GM13977 (cell line): ENCODE measurements around the gene APBB2.

Source experiments
- DNase-seq: peaks from one replicate; pipeline ENCODE4 v3.0.0; 2012; ENCODE audit warnings: low spot score
- CTCF ChIP-seq: IDR thresholded peaks from 2 replicates; pipeline ENCODE4 v1.5.1; 2012; ENCODE audit warnings: mild to moderate bottlenecking, control low read depth; ENCODE audit not compliant: insufficient read depth; ENCODE audit errors: extremely low read depth, missing control alignments
- in situ Hi-C: fragments of 300-500 bp; cut with MboI; formaldehyde crosslinking; loops from one replicate; pipeline ENCODE4 v1.12.0; 2022; ENCODE audit warnings: low sequenced_read_pairs, low pct_unique_long_range_greater_than_20kb, mixed read lengths, inconsistent platforms; ENCODE audit not compliant: unreplicated experiment

Gene APBB2

DNA sequence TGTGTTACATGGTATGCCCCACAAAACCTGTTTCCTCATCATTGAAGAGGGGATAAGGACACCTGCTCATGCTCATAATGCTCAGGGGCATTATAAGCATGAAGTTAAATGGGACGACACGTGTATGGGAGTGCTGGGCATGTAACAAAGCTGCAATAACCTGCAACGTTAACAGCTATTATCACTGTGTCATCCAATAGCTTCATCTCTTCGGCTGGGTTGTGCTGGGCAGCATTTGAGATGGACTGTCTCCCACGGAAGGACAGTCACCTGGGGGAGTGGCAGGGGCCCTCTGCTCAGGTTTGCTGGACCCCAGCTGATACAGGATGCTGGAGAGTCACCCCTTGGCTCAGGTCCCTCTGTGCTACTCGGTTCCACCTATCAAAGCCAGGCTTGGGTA lies 370.1 kb downstream of the APBB2 start:
- DNase-seq: no peak
- in situ Hi-C loops: no loop called here
- TF ChIP-seq CTCF: no peak

GRCh38 chr4:40843696-40844095 lies 370.6 kb downstream of the APBB2 start:
- DNase-seq: peak; percentile 42
- in situ Hi-C loops: no loop called here
- TF ChIP-seq CTCF: peak; percentile 68

DNA sequence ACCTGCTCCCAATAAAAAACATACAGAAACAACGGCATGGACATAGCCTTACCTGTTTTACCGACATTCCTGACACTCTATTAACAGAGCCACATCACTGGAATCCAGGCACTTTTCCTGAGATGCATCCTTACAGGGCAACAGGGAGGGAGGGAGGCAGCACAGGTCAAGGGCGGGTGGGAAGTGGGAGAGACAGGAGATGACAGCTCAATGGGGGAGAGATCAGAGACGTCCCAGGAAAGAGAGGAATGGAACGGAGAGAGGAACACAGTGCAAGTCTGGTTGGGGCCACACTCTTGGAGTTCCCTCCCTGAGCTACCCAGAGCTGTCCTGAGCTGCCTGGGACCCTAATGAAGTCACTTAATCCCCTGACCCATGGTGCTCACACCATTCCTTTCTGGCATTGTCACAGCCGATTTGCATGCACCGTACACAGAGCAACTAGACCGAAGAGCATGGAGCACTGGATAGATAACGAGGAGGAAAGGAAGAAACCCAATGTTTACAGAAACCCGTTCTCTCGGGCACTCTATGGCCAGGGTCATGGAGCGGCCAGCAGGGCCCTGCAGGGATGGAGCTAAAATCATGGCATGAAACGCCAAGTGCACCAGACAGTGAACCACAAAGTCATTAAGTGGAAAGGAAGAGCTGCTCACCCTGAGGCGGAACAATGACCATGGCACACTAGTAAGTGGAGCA lies 371.5 kb downstream of the APBB2 start:
- no peak for DNase-seq
- TF ChIP-seq CTCF: no peak
- in situ Hi-C loops: no loop called here

GRCh38 chr4:40842318-40842717 lies 372.0 kb downstream of the APBB2 start:
- no peak for DNase-seq
- in situ Hi-C loops: no loop called here
- TF ChIP-seq CTCF: no peak

DNA sequence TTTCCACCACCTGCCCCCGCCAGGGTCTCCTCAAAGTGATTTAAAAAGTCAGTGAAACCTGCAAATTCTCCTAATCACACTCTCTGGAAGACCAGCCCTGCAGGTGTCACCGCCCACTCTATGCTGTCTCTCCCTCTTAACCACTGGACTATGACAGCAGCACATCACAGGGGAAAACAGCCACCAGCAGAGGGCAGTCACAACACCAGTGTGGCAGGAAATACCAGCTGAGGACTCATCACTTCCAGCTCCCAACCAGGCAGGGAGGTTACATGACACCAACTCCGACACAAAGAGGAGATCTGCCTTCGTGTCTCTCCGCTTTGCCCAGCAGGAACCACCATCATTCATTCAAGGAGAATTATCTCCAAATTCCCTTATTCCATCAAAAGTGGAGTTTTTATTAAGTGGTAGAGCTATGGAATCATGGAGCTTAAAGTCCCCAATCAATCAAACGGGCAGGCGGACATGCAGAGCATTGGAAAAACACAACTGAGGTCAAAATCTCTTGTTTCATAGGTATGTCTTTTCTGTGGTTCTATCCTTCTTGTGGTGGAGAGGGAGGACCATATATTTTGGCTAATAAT lies 373.3 kb downstream of the APBB2 start:
- TF ChIP-seq CTCF: peak; percentile 80
- peak; percentile 56 for DNase-seq
- in situ Hi-C loops: no loop called here

DNA sequence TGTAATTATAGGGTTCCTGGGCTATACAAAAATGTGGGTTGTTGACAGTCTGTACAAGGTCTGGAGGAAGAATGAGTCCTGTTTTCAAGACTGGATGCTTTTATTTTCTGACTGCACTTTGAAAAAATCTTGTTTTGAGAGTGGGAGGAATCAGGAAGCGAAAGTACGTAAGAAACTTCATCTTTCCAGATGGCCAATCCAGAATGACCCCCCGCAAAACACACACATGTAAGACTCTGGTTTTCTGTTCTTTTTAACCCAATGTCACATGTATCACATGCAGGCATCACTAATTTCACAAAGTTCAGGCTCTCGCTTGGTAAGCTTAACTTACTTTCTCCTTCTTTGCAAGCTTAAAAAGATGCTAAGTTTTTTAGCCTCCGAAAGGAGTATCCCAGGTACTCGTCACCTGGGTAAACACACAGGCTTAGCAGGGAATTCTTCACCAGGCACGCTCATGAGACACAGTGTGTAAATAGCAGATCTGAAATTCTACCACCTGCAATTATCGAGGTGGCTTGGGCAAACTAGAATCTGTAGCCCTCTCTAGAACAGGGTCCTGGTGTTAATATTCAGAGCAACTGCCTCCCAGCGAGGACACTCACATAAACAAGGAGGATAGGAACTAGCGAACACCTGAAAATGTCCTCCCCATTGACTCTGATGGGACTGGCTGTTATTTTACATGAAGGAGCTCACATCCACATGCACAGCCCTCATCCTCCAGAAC lies 373.9 kb downstream of the APBB2 start:
- peak; percentile 46 for DNase-seq
- TF ChIP-seq CTCF: no peak
- in situ Hi-C loops: no loop called here
